Prostate gland (tissue), 2 donors: Measurements from ENCODE around the gene IFI16.

Experiments used
- CTCF ChIP-seq, 4 experiments: fragments of 200-600 bp in 2 of 4; fragments of 450-650 bp in 2 of 4; sonication (generic) in 2 of 4; IDR thresholded peaks; 1 replicate in 3 of 4; 2 replicates in 1 of 4; pipeline ENCODE4 v1.5.1; 2016 to 2019; ENCODE audit warnings: antibody characterized with exemption in 4 of 4, mild to moderate bottlenecking in 2 of 4, moderate library complexity in 2 of 4
- POLR2A ChIP-seq: fragments of 450-650 bp; IDR thresholded peaks from one replicate; pipeline ENCODE4 v1.6.1; 2016; ENCODE audit warnings: antibody characterized with exemption, mild to moderate bottlenecking
- POLR2AphosphoS5 ChIP-seq: sonication (generic); formaldehyde crosslinking; IDR thresholded peaks from one replicate; pipeline ENCODE4 v1.6.1; 2017; ENCODE audit warnings: antibody characterized with exemption

- no peak for TF ChIP-seq CTCF (IDR thresholded peaks at IDR 0.05)
- no peak for TF ChIP-seq POLR2A
- TF ChIP-seq POLR2AphosphoS5, result no peak
Observed at GRCh38 chr1:159009287-159009686, 420 bp upstream of the IFI16 start.
